K562 (cell line): ENCODE data around the gene EGR4. TPM values are rescaled to one million over a fixed set of nuclear protein-coding genes. Genes with fewer than 3 reads are reported as not detected.

ENCODE experiments used
- ATAC-seq: fragments of 200-7000 bp; cut with Tn5 transposase; 3 replicates; pipeline ENCODE4 v1.9.1; 2020; ENCODE audit warnings: moderate library complexity
- BruUV-seq: library from RNA; stranded (reverse); fragments of 400-500 nt; replicated peaks from 2 replicates; lab custom pipeline; 2021; lab: Mats Ljungman, UMichigan
- CTCF ChIA-PET: fragments of 300-600 bp; formaldehyde crosslinking; extraction: SDS; loops from one replicate; lab custom pipeline; 2021; ENCODE audit warnings: low intra/inter-chr PET ratio; lab: Yijun Ruan, JAX
- POLR2A ChIA-PET: fragments of 300-600, 350-650 bp; sonication (Branson Sonifier 250); formaldehyde crosslinking; extraction: SDS; loops from one replicate; lab custom pipeline; 2021; ENCODE audit warnings: antibody characterized with exemption, inconsistent platforms; lab: Yijun Ruan, JAX
- DNase-seq, 4 experiments: peaks; one replicate each; pipeline versions ENCODE4 v3.0.0 to v3.0.0-alpha.2; 2011 to 2018; ENCODE audit warnings: low spot score in 3 of 4, mixed read lengths in 3 of 4; ENCODE audit errors: extremely low read depth in 1 of 4
- FAIRE-seq: peaks from 2 replicates; lab custom pipeline; 2011; peaks lifted over from hg19 to GRCh38; lab: Jason Lieb, UNC
- H2AFZ ChIP-seq: 2 replicates; pipeline ENCODE4 v1.6.0; 2011; ENCODE audit warnings: low read depth, low read length, control low read depth, inconsistent platforms
- H3K27ac ChIP-seq: fragments of 200-600 bp; 3 replicates; pipeline ENCODE4 v1.8.0; 2011; ENCODE audit warnings: low read depth, mild to moderate bottlenecking, control low read depth, inconsistent platforms, low read length, moderate library complexity, mixed read lengths; ENCODE audit errors: extremely low read depth
- H3K27me3 ChIP-seq, 2 experiments: fragments of 300-600 bp in 1 of 2; 2 replicates in 1 of 2; 3 replicates in 1 of 2; pipeline versions ENCODE4 v1.6.0 to v1.8.0; 2011; ENCODE audit warnings: inconsistent platforms in 2 of 2, low read length in 2 of 2, mild to moderate bottlenecking in 1 of 2, mixed read lengths in 1 of 2, moderate library complexity in 1 of 2; ENCODE audit not compliant: control insufficient read depth in 2 of 2, insufficient read depth in 2 of 2
- H3K36me3 ChIP-seq: fragments of 300-600 bp; 3 replicates; pipeline ENCODE4 v1.8.0; 2011; ENCODE audit warnings: mild to moderate bottlenecking, low read length, inconsistent platforms; ENCODE audit not compliant: control insufficient read depth, insufficient read depth
- H3K4me1 ChIP-seq, 2 experiments: fragments of 200-600 bp in 1 of 2; replicated peaks in 1 of 2; 2 replicates in 1 of 2; 3 replicates in 1 of 2; pipeline versions ENCODE4 v1.5.1 to v1.8.0; 2011; ENCODE audit warnings: inconsistent platforms in 2 of 2, low read length in 2 of 2, mild to moderate bottlenecking in 1 of 2, mixed read lengths in 1 of 2, moderate library complexity in 1 of 2; ENCODE audit not compliant: control insufficient read depth in 2 of 2, insufficient read depth in 2 of 2
- H3K4me2 ChIP-seq: 2 replicates; pipeline ENCODE4 v1.6.1; 2011; ENCODE audit warnings: low read length, control low read depth, inconsistent platforms, mixed read lengths; ENCODE audit not compliant: insufficient read depth
- H3K4me3 ChIP-seq: fragments of 200-600 bp; sonication (generic), shearing (Covaris generic); 2 replicates; pipeline ENCODE4 v1.5.1; 2016; ENCODE audit warnings: control low read depth, inconsistent platforms
- H3K79me2 ChIP-seq: fragments of 200-600 bp; 3 replicates; pipeline ENCODE4 v1.8.0; 2011; ENCODE audit warnings: low read length, inconsistent platforms; ENCODE audit not compliant: control insufficient read depth, insufficient read depth
- H3K9ac ChIP-seq, 2 experiments: 2 replicates each; pipeline versions ENCODE4 v1.6.0 to v1.6.1; 2011; ENCODE audit warnings: low read depth in 2 of 2, low read length in 2 of 2, control low read depth in 1 of 2, inconsistent platforms in 1 of 2, mild to moderate bottlenecking in 1 of 2, mixed read lengths in 1 of 2; ENCODE audit not compliant: insufficient read depth in 1 of 2
- H3K9me1 ChIP-seq: one replicate; pipeline ENCODE4 v1.6.0; 2011; ENCODE audit warnings: inconsistent platforms, mild to moderate bottlenecking, low read length, moderate library complexity; ENCODE audit not compliant: control insufficient read depth, insufficient read depth
- H3K9me3 ChIP-seq: replicated peaks from 2 replicates; pipeline ENCODE4 v1.5.1; 2011; ENCODE audit warnings: low read depth, low read length, inconsistent platforms; ENCODE audit not compliant: control insufficient read depth, insufficient read depth
- H4K20me1 ChIP-seq: replicated peaks from 2 replicates; pipeline ENCODE4 v1.6.1; 2011; ENCODE audit warnings: low read length, inconsistent platforms, mixed read lengths; ENCODE audit not compliant: control insufficient read depth, insufficient read depth
- CBFA2T2 ChIP-seq: fragments of 450-650 bp; conservative IDR thresholded peaks from 2 replicates; pipeline ENCODE4 v1.6.1; 2017; ENCODE audit warnings: mild to moderate bottlenecking
- CHD2 ChIP-seq: IDR thresholded peaks from 2 replicates; pipeline ENCODE4 v1.6.1; 2011; ENCODE audit warnings: low read depth, low read length
- FOXJ3 ChIP-seq: sonication (generic); formaldehyde crosslinking; IDR thresholded peaks from 2 replicates; pipeline ENCODE4 v1.4.0; 2020; ENCODE audit warnings: mild to moderate bottlenecking, missing genetic modification reagents
- NONO ChIP-seq, 2 experiments: fragments of 200-400 bp in 1 of 2; fragments of 450-650 bp in 1 of 2; formaldehyde crosslinking in 1 of 2; IDR thresholded peaks; 2 replicates each; pipeline ENCODE4 v1.6.1; 2017; ENCODE audit warnings: low read depth in 2 of 2, mild to moderate bottlenecking in 2 of 2, moderate library complexity in 2 of 2, low read length in 1 of 2
- TAF9B ChIP-seq: fragments of 450-650 bp; IDR thresholded peaks from 2 replicates; pipeline ENCODE4 v1.6.1; 2018; ENCODE audit warnings: mild to moderate bottlenecking; ENCODE audit not compliant: partially characterized antibody
- TCF3 ChIP-seq: sonication (generic); formaldehyde crosslinking; IDR thresholded peaks from 2 replicates; pipeline ENCODE4 v1.4.0; 2020; ENCODE audit warnings: mild to moderate bottlenecking, missing genetic modification reagents
- ZNF445 ChIP-seq: fragments of 250-450 bp; sonication (Bioruptor Pico); IDR thresholded peaks from 2 replicates; pipeline ENCODE4 v1.4.0; 2020; ENCODE audit warnings: low read depth, mild to moderate bottlenecking, moderate library complexity
- ZNF551 ChIP-seq: fragments of 250-450 bp; sonication (Bioruptor Pico); IDR thresholded peaks from 2 replicates; pipeline ENCODE4 v1.5.0; 2021; ENCODE audit warnings: mild to moderate bottlenecking, moderate library complexity
- WGBS: fragments of 100-300 bp; shearing (Covaris generic); methylation state at CpG from one replicate; pipeline ENCODE4 v1.1.6; 2016; ENCODE audit warnings: low coverage, mixed read lengths; ENCODE audit not compliant: insufficient coverage; ENCODE audit errors: missing lambda C conversion rate; 5-methylcytosine and 5-hydroxymethylcytosine counted together
- in situ Hi-C: fragments of 300-500 bp; cut with MboI; formaldehyde crosslinking; loops from 4 replicates; pipeline ENCODE4 v1.15.0; 2018; ENCODE audit warnings: inconsistent platforms, mixed read lengths
- intact Hi-C: fragments of 100-400 bp; cut with micrococcal nuclease; formaldehyde crosslinking; loops from 2 replicates; pipeline ENCODE4 v1.14.2; 2022
- polyA plus RNA-seq, 8 experiments: library from polyadenylated mRNA; depleted of rRNA in 4 of 8; stranded (reverse) in 5 of 8; unstranded in 3 of 8; fragments of >200 nt; fragmentation: Nextera tagmentation in 2 of 8; fragmentation: Illumina TruSeq in 1 of 8; extraction: Ambion mirVana in 2 of 8; extraction: Trizol in 1 of 8; gene quantifications; 2 replicates each; pipeline versions ENCODE4 v1.2.1 to v1.2.3, GENCODE V29; 2011 to 2014; ENCODE audit warnings: inconsistent platforms in 1 of 8, missing spikeins in 1 of 8
- total RNA-seq, 7 experiments: library from RNA; depleted of rRNA in 6 of 7; stranded (reverse); fragments of >200 nt in 6 of 7; fragmentation: Illumina TruSeq in 2 of 7; extraction: Trizol in 2 of 7; gene quantifications; 2 replicates each; pipeline versions ENCODE4 v1.2.1 to v1.2.3, GENCODE V29; 2011 to 2021; ENCODE audit warnings: low replicate concordance in 1 of 7

The EGR4 gene
- total and polyA plus RNA-seq, 9 of the 15 experiments (the other 6 are each of a cell fraction or from before 2014, with no cell fraction given), result not detected

DNA sequence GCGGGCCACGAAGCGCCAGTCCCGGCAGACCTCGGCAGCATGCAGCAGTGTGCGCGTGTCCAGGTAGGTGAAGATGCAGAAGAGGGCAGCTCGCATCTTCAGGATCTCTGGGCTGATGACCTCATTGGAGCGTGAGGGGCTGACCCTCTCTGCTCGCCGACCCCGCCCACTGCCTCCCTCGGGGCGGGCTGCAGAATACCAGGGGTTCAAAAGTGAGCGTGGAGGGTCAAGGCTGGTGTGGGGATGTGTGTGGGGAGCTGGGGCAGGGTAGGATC lies 29.1 kb downstream of the EGR4 start:
- CTCF ChIA-PET, result no interaction called here
- ATAC-seq, result no peak
- Histone ChIP-seq H3K79me2 (no peaks in the 10 kb centered on the region), H3K9ac (no peak overlapping the region), H4K20me1 (peaks cover 3% of the 10 kb centered on the region; the same call in 1 of the 2 replicates), H3K4me2 (no peak overlapping the region), H3K36me3 (peaks cover 6% of the 10 kb centered on the region; the same call in 1 of the 3 replicates), H3K27ac (no peak overlapping the region), H3K9me3 (no peaks in the 10 kb centered on the region), H3K4me3 (no peak overlapping the region), H3K27me3 (peaks cover 0 to 3% of the 10 kb centered on the region in 2 experiments; a peak in 1 of 5 replicates), H3K9me1 (no peaks in the 10 kb centered on the region), H3K4me1 (peaks cover 2 to 9% of the 10 kb centered on the region in 2 experiments; a peak in 2 of 5 replicates)
- no peak for FAIRE-seq
- intact Hi-C loops (loop anchor here (5.0 kb wide), 1 partner anchor 177 kb away; no protein-coding TSS in a partner anchor), in situ Hi-C loops (no loop called here)
- 51% methylated on average over 14 of the region's 15 CpGs for WGBS
- TF ChIP-seq TAF9B, result no peak
- TF ChIP-seq ZNF445 (CRISPR knock-in tag), result no peak
- TF ChIP-seq FOXJ3 (CRISPR knock-in tag), result no peak
- no peak for TF ChIP-seq ZNF551 (CRISPR knock-in tag)
- no peak for TF ChIP-seq NONO (IDR thresholded peaks at IDR 0.05; ENCODE audit: low read depth in 2 of 2, low read length in 1 of 2)
- TF ChIP-seq CHD2, result no peak
- no peak for TF ChIP-seq TCF3 (CRISPR knock-in tag)
- no peak for TF ChIP-seq CBFA2T2
- TF ChIP-seq, all 486 proteins: peak for 0
- POLR2A ChIA-PET, result interaction anchor here (1.1 kb wide), 1 partner anchor 37 kb away, joined by 3 read pairs; no protein-coding TSS in a partner anchor
- BruUV-seq, result no TSS peak
- no peak for DNase-seq
- H2AFZ ChIP-seq, result no peak overlapping the region
